Muscle of leg (tissue), 11 donors: Measurements from ENCODE around the gene SLFN12. TPM values are rescaled to one million over a fixed set of nuclear protein-coding genes. Genes with fewer than 3 reads are reported as not detected.
"Not testable (repeated sequence)": the region's sequence is repeated elsewhere in the genome, so short reads cannot be mapped to it uniquely, and the experiment has no call there.

Experiments used
- DNase-seq: peaks from one replicate; pipeline ENCODE4 v3.0.0; 2013
- H3K27ac ChIP-seq: one replicate; pipeline ENCODE4 v1.5.1; 2013; ENCODE audit warnings: mild to moderate bottlenecking, low read length, control low read depth
- H3K27me3 ChIP-seq: one replicate; pipeline ENCODE4 v1.6.1; 2013; ENCODE audit warnings: low read length; ENCODE audit not compliant: control insufficient read depth, insufficient read depth
- H3K36me3 ChIP-seq: one replicate; pipeline ENCODE4 v1.6.1; 2013; ENCODE audit warnings: low read length; ENCODE audit not compliant: control insufficient read depth, insufficient read depth
- H3K4me1 ChIP-seq: one replicate; pipeline ENCODE4 v1.6.1; 2013; ENCODE audit warnings: low read length; ENCODE audit not compliant: control insufficient read depth, insufficient read depth
- H3K4me3 ChIP-seq: one replicate; pipeline ENCODE4 v1.5.1; 2013; ENCODE audit warnings: low read length, control low read depth
- H3K9me3 ChIP-seq: replicated peaks from 2 replicates; pipeline ENCODE4 v1.6.1; 2013; ENCODE audit warnings: low read depth, low read length; ENCODE audit not compliant: control insufficient read depth
- WGBS: methylation state at CpG from one replicate; pipeline ENCODE4 v1.1.5; 2013; ENCODE audit warnings: missing lambda C conversion rate; ENCODE audit not compliant: insufficient coverage; 5-methylcytosine and 5-hydroxymethylcytosine counted together
- polyA plus RNA-seq, 8 donors: library from polyadenylated mRNA; unstranded; fragments of 120-200 nt; gene quantifications; one replicate each; pipeline versions ENCODE4 v1.2.1 to v1.2.3, GENCODE V29; 2013; ENCODE audit warnings: inconsistent platforms in 1 of 8, low replicate concordance in 1 of 8; ENCODE audit not compliant: insufficient read length in 8 of 8, insufficient read depth in 1 of 8
- total RNA-seq: library from RNA; stranded (reverse); fragments of 120-200 nt; gene quantifications from one replicate; pipeline ENCODE4 v1.2.4, GENCODE V29; 2013

SLFN12 gene
- total and polyA plus RNA-seq, 9 donors: 4.2 to 11.5 (median 7.0) TPM

- WGBS: under 1% methylated on average over 23 of the region's 36 CpGs
- Histone ChIP-seq H3K9me3 (no peaks in the 10 kb centered on the region), H3K36me3 (no peaks in the 10 kb centered on the region), H3K27me3 (peaks cover 39% of the 10 kb centered on the region), H3K27ac (no peak overlapping the region), H3K4me1 (peaks cover 25% of the 10 kb centered on the region), H3K4me3 (peak overlapping the region; percentile 24)
- DNase-seq: peak; percentile 36
Measured at GRCh38 chr17:35449371-35449931, 17.2 kb upstream of the SLFN12 start.

GRCh38 chr17:35448899-35449227, 16.6 kb upstream of the SLFN12 start:
- no peak overlapping the region for H3K27ac ChIP-seq
- peaks cover 35% of the 10 kb centered on the region for H3K27me3 ChIP-seq

GRCh38 chr17:35448214-35448898, 16.1 kb upstream of the SLFN12 start, which contains the start of gene SLFN13:
Gene SLFN13 (minus strand): TSS chr17:35448766. CDS start chr17:35445680, 3,086 bp downstream.
- WGBS: 2% methylated on average over 44 of the region's 44 CpGs
- Histone ChIP-seq H3K36me3 (no peaks in the 10 kb centered on the region), H3K9me3 (no peaks in the 10 kb centered on the region), H3K27me3 (peaks cover 35% of the 10 kb centered on the region), H3K4me1 (peaks cover 25% of the 10 kb centered on the region), H3K4me3 (peak within 1 kb of the TSS; percentile 50), H3K27ac (peak within 1 kb of the TSS; percentile 51)
- DNase-seq: peak; percentile 74

More at GRCh38 chr17:35448899-35449227, 16.6 kb upstream of the SLFN12 start:
- peaks cover 25% of the 10 kb centered on the region for H3K4me1 ChIP-seq
- no peaks in the 10 kb centered on the region for H3K36me3 ChIP-seq
- 17% methylated on average over 12 of the region's 16 CpGs for WGBS
- DNase-seq: no peak
- peak overlapping the region; percentile 50 for H3K4me3 ChIP-seq
- no peaks in the 10 kb centered on the region for H3K9me3 ChIP-seq

- peak overlapping the region; percentile 51 for H3K27ac ChIP-seq
- no peaks in the 10 kb centered on the region for H3K9me3 ChIP-seq
- no CpG with 5 or more reads among the region's 3 CpGs for WGBS
- H3K4me1 ChIP-seq: peaks cover 25% of the 10 kb centered on the region
- H3K27me3 ChIP-seq: peaks cover 34% of the 10 kb centered on the region
- no peaks in the 10 kb centered on the region for H3K36me3 ChIP-seq
- peak; percentile 70 for DNase-seq
- peak overlapping the region; percentile 50 for H3K4me3 ChIP-seq
Measured at GRCh38 chr17:35447499-35447898, 15.2 kb upstream of the SLFN12 start.

- H3K27me3 ChIP-seq: peaks cover 2% of the 10 kb centered on the region
- no peak overlapping the region for H3K27ac ChIP-seq
- H3K9me3 ChIP-seq: no peaks in the 10 kb centered on the region
- no peaks in the 10 kb centered on the region for H3K36me3 ChIP-seq
- DNase-seq: no peak
- peaks cover 11% of the 10 kb centered on the region for H3K4me1 ChIP-seq
- H3K4me3 ChIP-seq: no peak overlapping the region
Measured at GRCh38 chr17:35438433-35438832, 6.1 kb upstream of the SLFN12 start.

GRCh38 chr17:35433075-35433894, 985 bp upstream of the SLFN12 start:
- WGBS: 9% methylated on average over 14 of the region's 19 CpGs
- H3K27ac ChIP-seq: peak overlapping the region; percentile 97
- peaks cover 5% of the 10 kb centered on the region for H3K36me3 ChIP-seq
- peak; percentile 95 for DNase-seq
- H3K9me3 ChIP-seq: no peaks in the 10 kb centered on the region
- peak overlapping the region; percentile 63 for H3K4me3 ChIP-seq
- peaks cover 23% of the 10 kb centered on the region for H3K4me1 ChIP-seq
- H3K27me3 ChIP-seq: peaks cover 2% of the 10 kb centered on the region

GRCh38 chr17:35429702-35430101, 2.6 kb downstream of the SLFN12 start:
- no peak overlapping the region for H3K27ac ChIP-seq
- no CpG with 5 or more reads among the region's 2 CpGs for WGBS
- H3K4me1 ChIP-seq: peaks cover 22% of the 10 kb centered on the region
- peaks cover 5% of the 10 kb centered on the region for H3K36me3 ChIP-seq
- H3K9me3 ChIP-seq: no peaks in the 10 kb centered on the region
- H3K4me3 ChIP-seq: no peak overlapping the region
- no peaks in the 10 kb centered on the region for H3K27me3 ChIP-seq
- no peak for DNase-seq

- no peaks in the 10 kb centered on the region for H3K9me3 ChIP-seq
- H3K4me3 ChIP-seq: no peak overlapping the region
- peaks cover 11% of the 10 kb centered on the region for H3K4me1 ChIP-seq
- H3K36me3 ChIP-seq: peaks cover 5% of the 10 kb centered on the region
- no peaks in the 10 kb centered on the region for H3K27me3 ChIP-seq
- no peak for DNase-seq
- WGBS: no CpG with 5 or more reads among the region's 2 CpGs
- no peak overlapping the region for H3K27ac ChIP-seq
Measured at GRCh38 chr17:35428229-35428628, 4.1 kb downstream of the SLFN12 start.

- Histone ChIP-seq H3K9me3 (no peaks in the 10 kb centered on the region), H3K27ac (no peak overlapping the region), H3K4me3 (no peak overlapping the region), H3K4me1 (no peaks in the 10 kb centered on the region), H3K27me3 (no peaks in the 10 kb centered on the region), H3K36me3 (peaks cover 3% of the 10 kb centered on the region)
- no peak for DNase-seq
- 60% methylated on average over 1 of the region's 4 CpGs for WGBS
Measured at GRCh38 chr17:35423761-35424160, 8.5 kb downstream of the SLFN12 start.

GRCh38 chr17:35421069-35421468, 11.2 kb downstream of the SLFN12 start:
- H3K4me1 ChIP-seq, H3K36me3 ChIP-seq, DNase-seq, H3K4me3 ChIP-seq, H3K27me3 ChIP-seq, H3K27ac ChIP-seq, H3K9me3 ChIP-seq: not testable (repeated sequence)
- WGBS: 100% methylated on average over 3 of the region's 9 CpGs
